ENCODE measurements around the gene TDRD15.
"Not testable (repeated sequence)": the region's sequence is repeated elsewhere in the genome, so short reads cannot be mapped to it uniquely, and the experiment has no call there.

The TDRD15 gene

DNA sequence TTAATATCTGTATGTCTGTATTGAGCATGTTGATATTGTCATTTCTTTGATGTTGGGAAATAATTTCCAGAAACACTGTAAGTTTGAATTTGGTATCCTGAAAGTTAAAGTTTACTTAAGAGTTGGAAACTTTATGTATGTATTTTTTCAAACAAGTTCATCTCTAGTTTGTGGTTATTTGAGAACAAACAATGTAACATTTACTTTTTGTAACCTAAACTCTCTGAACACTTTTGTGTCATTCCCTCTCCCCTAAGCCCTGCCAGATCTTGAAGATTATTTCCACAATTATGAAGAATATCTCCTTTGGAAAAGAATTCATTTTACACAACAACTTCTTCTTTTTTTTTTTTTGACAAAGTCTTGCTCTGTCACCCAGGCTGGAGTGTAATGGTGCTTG lies 24.9 kb downstream of the TDRD15 start:
- no peak for DNase-seq

GRCh38 chr2:21151234-21151633 lies 27.5 kb downstream of the TDRD15 start:
- DNase-seq: not testable (repeated sequence)

DNA sequence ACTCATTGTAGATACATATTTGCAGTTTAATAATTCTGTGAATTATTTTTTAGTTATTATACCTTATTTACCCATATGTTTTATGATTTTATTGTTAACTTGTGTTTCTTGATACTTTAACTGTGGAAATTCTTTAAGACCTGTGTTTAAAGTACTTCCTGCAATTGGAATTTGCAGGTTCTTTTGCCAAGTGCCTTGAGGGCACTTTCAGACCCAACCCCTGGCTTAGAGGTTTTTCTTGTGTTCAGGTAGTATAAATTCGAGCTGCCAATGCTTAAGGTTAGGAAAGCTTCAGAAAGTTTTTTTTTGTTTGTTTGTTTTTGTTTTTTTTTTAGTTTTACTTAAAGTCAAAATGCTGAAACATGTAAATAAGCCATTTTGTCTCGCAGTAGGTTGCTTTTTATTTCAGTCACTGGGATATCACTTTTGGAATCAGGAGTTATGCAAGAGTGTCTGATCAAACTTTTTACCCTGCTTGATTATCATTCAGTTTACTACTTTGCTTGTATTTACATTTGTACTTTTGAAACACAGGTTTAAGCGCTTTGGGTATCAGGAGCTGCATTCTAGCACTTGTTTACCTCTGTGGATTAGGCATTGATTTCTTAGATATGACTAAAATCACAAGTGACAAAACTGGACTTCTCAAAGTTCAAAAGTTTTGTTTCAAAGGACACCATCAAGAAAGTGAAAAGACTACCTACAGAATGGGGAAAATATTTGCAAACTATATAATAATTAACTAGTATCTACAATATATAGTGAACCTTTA lies 31.8 kb downstream of the TDRD15 start:
- DNase-seq: no peak

- no peak for DNase-seq
Observed at GRCh38 chr2:21161122-21161521, 37.4 kb downstream of the TDRD15 start.

GRCh38 chr2:21161832-21162614 lies 38.3 kb downstream of the TDRD15 start:
- DNase-seq: no peak

GRCh38 chr2:21162615-21162878 lies 38.8 kb downstream of the TDRD15 start:
- DNase-seq: no peak

GRCh38 chr2:21163213-21163612 lies 39.4 kb downstream of the TDRD15 start:
- DNase-seq: no peak

DNA sequence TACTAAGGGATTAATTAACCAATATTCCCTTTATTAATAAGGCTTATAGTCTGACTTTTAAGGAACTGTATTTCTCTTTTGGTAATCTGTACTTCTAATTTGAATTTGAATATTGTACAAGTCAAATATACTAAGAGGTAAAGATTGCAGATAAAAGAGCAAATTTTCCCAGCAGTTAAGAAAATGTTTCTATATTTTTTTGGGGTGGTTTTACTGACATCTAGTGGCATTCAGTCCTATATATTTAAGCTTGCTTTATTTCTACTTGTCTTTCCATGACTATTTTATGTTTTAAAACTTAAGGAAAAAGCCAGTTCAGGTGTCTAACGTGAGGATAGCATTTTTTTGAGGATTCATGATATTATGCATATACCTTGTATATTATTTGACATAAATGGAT lies 41.6 kb downstream of the TDRD15 start:
- DNase-seq: peak in 1 of 2 experiments; percentile 29

- peak in 1 of 2 experiments; percentile 23 for DNase-seq
Observed at GRCh38 chr2:21175895-21176646, 52.3 kb downstream of the TDRD15 start.

DNA sequence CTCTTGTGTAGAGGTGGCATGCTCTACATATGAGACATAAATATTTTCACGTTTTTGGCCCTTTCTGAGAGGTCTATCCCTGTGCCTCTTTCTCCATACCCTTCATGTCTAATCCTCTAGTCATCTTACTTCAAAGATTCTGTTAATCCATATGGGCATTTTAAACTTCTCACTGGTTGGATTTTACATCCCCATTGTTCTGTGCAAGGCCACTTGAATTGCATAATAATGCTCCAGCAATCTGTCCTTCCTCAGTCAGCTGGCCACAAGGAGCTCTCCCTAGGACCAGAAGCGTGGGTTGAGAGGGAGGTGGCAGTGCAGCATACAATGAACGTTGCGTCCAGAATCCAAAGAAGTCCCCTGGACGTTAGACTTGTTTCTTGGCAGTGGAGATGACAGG lies 58.2 kb downstream of the TDRD15 start:
- DNase-seq: no peak

GRCh38 chr2:21183306-21183705 lies 59.5 kb downstream of the TDRD15 start:
- DNase-seq: no peak

- DNase-seq: no peak
Observed at GRCh38 chr2:21183726-21184125, 60.0 kb downstream of the TDRD15 start.

DNA sequence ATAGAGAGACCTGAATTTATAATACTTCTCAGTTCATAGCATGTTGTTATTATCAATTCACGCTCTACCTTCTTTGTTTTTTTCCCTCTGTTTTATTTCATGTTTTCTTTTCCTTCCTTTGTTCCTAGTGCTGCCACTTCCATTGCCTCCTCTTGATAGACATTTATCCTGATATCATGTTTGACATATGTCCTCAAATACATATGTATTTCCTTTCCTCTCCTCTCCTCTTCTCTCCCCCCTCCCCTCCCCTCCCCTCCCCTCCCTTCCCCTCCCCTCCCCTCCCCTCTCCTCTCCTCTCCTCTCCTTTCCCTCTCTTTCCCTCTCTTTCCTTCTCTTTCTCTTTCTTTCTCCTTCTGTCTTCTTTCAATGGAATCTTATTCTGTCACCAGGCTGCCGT lies 67.8 kb downstream of the TDRD15 start:
- DNase-seq: no peak
